GM20431 (cell line): ENCODE results near the gene ST14.

ENCODE experiments used
- in situ Hi-C: fragments of 300-500 bp; cut with MseI, MboI; formaldehyde crosslinking; loops from one replicate; pipeline ENCODE4 v1.15.0; 2020; ENCODE audit warnings: low sequenced_read_pairs; ENCODE audit not compliant: unreplicated experiment

The ST14 gene

GRCh38 chr11:130202818-130203689 lies 43.5 kb downstream of the ST14 start:
- in situ Hi-C loops, result loop anchor here (25.0 kb wide), 2 partner anchors 209 to 659 kb away; no protein-coding TSS in a partner anchor

- in situ Hi-C loops, result loop anchor here (25.0 kb wide), 2 partner anchors 208 to 658 kb away; no protein-coding TSS in a partner anchor
Measured at GRCh38 chr11:130203766-130204702, 44.5 kb downstream of the ST14 start.

- in situ Hi-C loops, result loop anchor here (25.0 kb wide), 2 partner anchors 208 to 658 kb away; no protein-coding TSS in a partner anchor
Measured at GRCh38 chr11:130204703-130205095, 45.1 kb downstream of the ST14 start.

GRCh38 chr11:130206141-130206540 lies 46.6 kb downstream of the ST14 start:
- in situ Hi-C loops, result loop anchor here (25.0 kb wide), 2 partner anchors 206 to 656 kb away; no protein-coding TSS in a partner anchor

GRCh38 chr11:130208241-130209127 lies 48.9 kb downstream of the ST14 start:
- in situ Hi-C loops, result loop anchor here (25.0 kb wide), 2 partner anchors 204 to 654 kb away; no protein-coding TSS in a partner anchor

- in situ Hi-C loops, result loop anchor here (25.0 kb wide), 2 partner anchors 203 to 653 kb away; no protein-coding TSS in a partner anchor
Measured at GRCh38 chr11:130209128-130209932, 49.7 kb downstream of the ST14 start.

- in situ Hi-C loops, result loop anchor here (25.0 kb wide), 2 partner anchors 202 to 652 kb away; no protein-coding TSS in a partner anchor
Measured at GRCh38 chr11:130209954-130210854, 50.6 kb downstream of the ST14 start.

- in situ Hi-C loops, result loop anchor here (25.0 kb wide), 2 partner anchors 201 to 651 kb away; no protein-coding TSS in a partner anchor
Measured at GRCh38 chr11:130211144-130211543, 51.6 kb downstream of the ST14 start.

- in situ Hi-C loops, result loop anchor here (25.0 kb wide), 2 partner anchors 200 to 650 kb away; no protein-coding TSS in a partner anchor
Measured at GRCh38 chr11:130211781-130212401, 52.3 kb downstream of the ST14 start.

GRCh38 chr11:130212431-130212961 lies 52.9 kb downstream of the ST14 start:
- in situ Hi-C loops, result loop anchor here (25.0 kb wide), 2 partner anchors 200 to 650 kb away; no protein-coding TSS in a partner anchor

GRCh38 chr11:130213143-130213978 lies 53.8 kb downstream of the ST14 start:
- in situ Hi-C loops, result loop anchor here (25.0 kb wide), 2 partner anchors 199 to 649 kb away; no protein-coding TSS in a partner anchor

- in situ Hi-C loops, result loop anchor here (25.0 kb wide), 2 partner anchors 198 to 648 kb away; no protein-coding TSS in a partner anchor
Measured at GRCh38 chr11:130213979-130214281, 54.3 kb downstream of the ST14 start.

GRCh38 chr11:130214861-130215530 lies 55.4 kb downstream of the ST14 start:
- in situ Hi-C loops, result loop anchor here (25.0 kb wide), 2 partner anchors 197 to 647 kb away; no protein-coding TSS in a partner anchor

GRCh38 chr11:130215531-130216220 lies 56.1 kb downstream of the ST14 start:
- in situ Hi-C loops, result loop anchor here (25.0 kb wide), 2 partner anchors 197 to 647 kb away; no protein-coding TSS in a partner anchor
